Smooth muscle cell (in vitro differentiated cells): ENCODE measurements around the gene BIN1. TPM values are rescaled to one million over a fixed set of nuclear protein-coding genes. Genes with fewer than 3 reads are reported as not detected.

Experiments
- DNase-seq: peaks from one replicate; lab custom pipeline; 2025; ENCODE audit not compliant: unreplicated experiment; lab: John Stamatoyannopoulos, UW
- H2AFZ ChIP-seq: fragments of 200-600 bp; sonication (generic); 2 replicates; pipeline ENCODE4 v1.6.0; 2016; ENCODE audit warnings: antibody characterized with exemption, low read depth, mild to moderate bottlenecking
- H3F3A ChIP-seq: fragments of 200-600 bp; sonication (generic); 2 replicates; pipeline ENCODE4 v1.6.0; 2017; ENCODE audit warnings: antibody characterized with exemption, low read depth
- H3K27ac ChIP-seq: fragments of 200-600 bp; sonication (generic); 2 replicates; pipeline ENCODE4 v1.5.1; 2016; ENCODE audit warnings: low read depth, mild to moderate bottlenecking
- H3K27me3 ChIP-seq: fragments of 200-600 bp; sonication (generic); 2 replicates; pipeline ENCODE4 v1.6.1; 2016; ENCODE audit warnings: low read depth, mild to moderate bottlenecking
- H3K36me3 ChIP-seq: fragments of 200-600 bp; sonication (generic); 2 replicates; pipeline ENCODE4 v1.5.1; 2016; ENCODE audit warnings: low read depth
- H3K4me1 ChIP-seq: fragments of 200-600 bp; sonication (generic); 2 replicates; pipeline ENCODE4 v1.5.1; 2016; ENCODE audit warnings: low read depth
- H3K4me2 ChIP-seq: fragments of 200-600 bp; sonication (generic); 2 replicates; pipeline ENCODE4 v1.6.0; 2016; ENCODE audit warnings: mild to moderate bottlenecking
- H3K4me3 ChIP-seq: fragments of 200-600 bp; sonication (generic); 2 replicates; pipeline ENCODE4 v1.5.1; 2016; ENCODE audit warnings: mild to moderate bottlenecking
- H3K79me2 ChIP-seq: fragments of 200-600 bp; sonication (generic); 2 replicates; pipeline ENCODE4 v1.6.0; 2016; ENCODE audit warnings: low read depth, mild to moderate bottlenecking
- H3K9ac ChIP-seq: fragments of 200-600 bp; sonication (generic); 2 replicates; pipeline ENCODE4 v1.6.0; 2016; ENCODE audit warnings: low read depth
- H3K9me3 ChIP-seq: fragments of 200-600 bp; sonication (generic); replicated peaks from 2 replicates; pipeline ENCODE4 v1.5.1; 2016; ENCODE audit warnings: low read depth
- H4K20me1 ChIP-seq: fragments of 200-600 bp; sonication (generic); 2 replicates; pipeline ENCODE4 v1.6.0; 2016; ENCODE audit warnings: low read depth
- WGBS: methylation state at CpG from one replicate; pipeline ENCODE4 v1.1.7; 2016; ENCODE audit warnings: low lambda C conversion rate; 5-methylcytosine and 5-hydroxymethylcytosine counted together
- polyA plus RNA-seq: library from polyadenylated mRNA; unstranded; fragments of >200 nt; fragmentation: Nextera tagmentation; extraction: Ambion mirVana; gene quantifications from 2 replicates; pipeline ENCODE4 v1.2.1, GENCODE V29; 2016
- total RNA-seq: library from RNA; depleted of rRNA; stranded (reverse); fragments of >200 nt; gene quantifications from 2 replicates; pipeline ENCODE4 v1.2.3, GENCODE V29; 2014
- TF ChIP-seq, protein P1 (sequence below): fragments of 200-600 bp; sonication (generic); IDR thresholded peaks from 2 replicates; pipeline ENCODE4 v1.5.1; 2017; ENCODE audit warnings: borderline replicate concordance, mild to moderate bottlenecking, antibody characterized with exemption; ENCODE audit not compliant: insufficient read depth, poor library complexity, severe bottlenecking

The BIN1 gene
- total and polyA plus RNA-seq, 2 experiments from 2014 or later: 25.4 to 32.4 TPM

DNA sequence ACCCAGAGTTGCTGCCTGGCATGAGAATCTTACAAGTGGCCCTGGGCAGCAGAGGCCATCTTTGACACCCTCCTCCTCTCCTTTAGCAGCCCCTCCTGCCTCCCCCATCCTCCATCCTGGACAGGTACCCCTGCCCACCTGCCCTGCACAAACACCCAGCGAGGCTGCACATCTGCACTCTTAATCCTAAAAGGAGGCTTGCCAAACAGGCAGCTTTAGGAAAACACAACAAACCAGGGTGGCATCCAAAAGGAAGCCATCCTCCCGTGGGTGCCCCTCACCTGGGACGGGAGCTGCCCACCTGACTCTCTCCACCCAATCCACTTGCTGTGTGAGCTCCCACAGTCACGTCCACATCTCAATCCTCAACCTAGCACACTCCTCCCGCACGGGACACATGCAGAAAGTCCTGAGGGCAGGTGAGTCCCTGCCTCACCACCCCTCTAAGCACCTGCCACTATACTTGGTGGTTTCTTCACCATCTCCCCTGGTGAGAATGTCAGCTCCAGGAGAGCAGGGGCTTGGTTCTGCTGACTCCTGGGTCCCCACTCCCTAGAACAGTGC lies 5.8 kb downstream of the BIN1 start:
- peak overlapping the region; percentile 99 for H3K4me2 ChIP-seq
- H3K27ac ChIP-seq: no peak overlapping the region
- H3K9ac ChIP-seq: no peak overlapping the region
- no peak overlapping the region for H2AFZ ChIP-seq
- TF ChIP-seq, protein P1, sequence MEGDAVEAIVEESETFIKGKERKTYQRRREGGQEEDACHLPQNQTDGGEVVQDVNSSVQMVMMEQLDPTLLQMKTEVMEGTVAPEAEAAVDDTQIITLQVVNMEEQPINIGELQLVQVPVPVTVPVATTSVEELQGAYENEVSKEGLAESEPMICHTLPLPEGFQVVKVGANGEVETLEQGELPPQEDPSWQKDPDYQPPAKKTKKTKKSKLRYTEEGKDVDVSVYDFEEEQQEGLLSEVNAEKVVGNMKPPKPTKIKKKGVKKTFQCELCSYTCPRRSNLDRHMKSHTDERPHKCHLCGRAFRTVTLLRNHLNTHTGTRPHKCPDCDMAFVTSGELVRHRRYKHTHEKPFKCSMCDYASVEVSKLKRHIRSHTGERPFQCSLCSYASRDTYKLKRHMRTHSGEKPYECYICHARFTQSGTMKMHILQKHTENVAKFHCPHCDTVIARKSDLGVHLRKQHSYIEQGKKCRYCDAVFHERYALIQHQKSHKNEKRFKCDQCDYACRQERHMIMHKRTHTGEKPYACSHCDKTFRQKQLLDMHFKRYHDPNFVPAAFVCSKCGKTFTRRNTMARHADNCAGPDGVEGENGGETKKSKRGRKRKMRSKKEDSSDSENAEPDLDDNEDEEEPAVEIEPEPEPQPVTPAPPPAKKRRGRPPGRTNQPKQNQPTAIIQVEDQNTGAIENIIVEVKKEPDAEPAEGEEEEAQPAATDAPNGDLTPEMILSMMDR: no peak
- peaks cover 83% of the 10 kb centered on the region for H3K79me2 ChIP-seq
- 93% methylated on average over 6 of the region's 6 CpGs for WGBS
- no peaks in the 10 kb centered on the region for H3K9me3 ChIP-seq
- H3K4me3 ChIP-seq: no peak overlapping the region
- H3F3A ChIP-seq: peaks cover 10% of the 10 kb centered on the region
- peaks cover 35% of the 10 kb centered on the region for H3K4me1 ChIP-seq
- peaks cover 64% of the 10 kb centered on the region for H4K20me1 ChIP-seq
- no peaks in the 10 kb centered on the region for H3K27me3 ChIP-seq
- no peaks in the 10 kb centered on the region for H3K36me3 ChIP-seq
- no peak for DNase-seq

DNA sequence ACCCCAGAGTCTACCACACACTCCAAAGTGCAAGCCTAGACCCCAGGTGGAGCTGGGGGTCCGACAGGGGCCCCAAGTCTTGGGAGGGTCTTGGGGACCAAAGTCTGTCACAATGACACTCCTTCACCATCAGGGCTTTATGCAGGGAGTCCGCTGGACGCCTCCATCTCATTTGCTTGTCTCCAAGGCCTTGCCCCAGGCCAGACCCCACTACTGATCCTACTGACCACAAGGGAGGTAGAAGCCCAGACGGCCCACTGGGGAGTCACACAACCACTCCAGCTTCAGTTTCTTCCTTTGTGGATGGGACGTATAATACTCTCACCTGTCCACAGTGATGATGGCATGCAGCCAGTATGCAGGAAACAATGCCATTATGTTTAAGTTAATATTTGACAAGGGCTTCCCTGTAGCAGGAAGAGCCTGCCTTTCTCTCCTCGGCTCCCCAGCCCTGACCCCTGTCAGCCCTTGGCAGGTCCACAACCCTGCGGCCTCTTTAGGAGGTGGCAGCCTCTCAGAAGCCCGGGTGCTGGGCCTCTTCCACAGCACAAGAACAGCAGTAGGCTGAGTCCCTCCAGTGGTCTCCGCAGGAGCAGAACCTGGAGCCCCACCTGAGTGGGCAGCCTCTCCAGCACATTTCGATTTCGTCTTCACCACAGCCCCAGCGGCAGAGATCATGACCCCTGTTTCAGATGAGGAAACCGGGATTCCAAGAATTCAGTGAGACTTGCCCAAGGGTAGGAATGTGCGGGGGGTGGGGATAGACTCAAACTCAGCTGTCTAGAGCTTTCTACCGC lies 6.5 kb downstream of the BIN1 start:
- TF ChIP-seq, protein P1: no peak
- peaks cover 71% of the 10 kb centered on the region for H4K20me1 ChIP-seq
- 74% methylated on average over 15 of the region's 15 CpGs for WGBS
- peaks cover 30% of the 10 kb centered on the region for H3K4me1 ChIP-seq
- no peaks in the 10 kb centered on the region for H3K27me3 ChIP-seq
- no peaks in the 10 kb centered on the region for H3K36me3 ChIP-seq
- H3K79me2 ChIP-seq: peaks cover 83% of the 10 kb centered on the region
- no peak overlapping the region for H3K27ac ChIP-seq
- no peaks in the 10 kb centered on the region for H3K9me3 ChIP-seq
- H3F3A ChIP-seq: peaks cover 10% of the 10 kb centered on the region
- H3K4me2 ChIP-seq: no peak overlapping the region
- no peak overlapping the region for H3K4me3 ChIP-seq
- no peak overlapping the region for H2AFZ ChIP-seq
- H3K9ac ChIP-seq: no peak overlapping the region
- no peak for DNase-seq

- DNase-seq: no peak
- 67% methylated on average over 7 of the region's 7 CpGs for WGBS
Measured at GRCh38 chr2:127098711-127099110, 8.2 kb downstream of the BIN1 start.

More at GRCh38 chr2:127098711-127099110, 8.2 kb downstream of the BIN1 start:
- no peaks in the 10 kb centered on the region for H3K36me3 ChIP-seq
- H4K20me1 ChIP-seq: peaks cover 88% of the 10 kb centered on the region
- H2AFZ ChIP-seq: no peak overlapping the region
- H3F3A ChIP-seq: peaks cover 2% of the 10 kb centered on the region
- H3K27ac ChIP-seq: no peak overlapping the region
- H3K9ac ChIP-seq: no peak overlapping the region
- peaks cover 23% of the 10 kb centered on the region for H3K4me1 ChIP-seq
- no peaks in the 10 kb centered on the region for H3K9me3 ChIP-seq
- no peaks in the 10 kb centered on the region for H3K27me3 ChIP-seq
- H3K4me3 ChIP-seq: no peak overlapping the region
- TF ChIP-seq, protein P1: no peak
- H3K79me2 ChIP-seq: peaks cover 76% of the 10 kb centered on the region
- H3K4me2 ChIP-seq: peak overlapping the region; percentile 75
